ENCODE measurements around the gene AGPAT4. TPM values are rescaled to one million over a fixed set of nuclear protein-coding genes. Genes with fewer than 3 reads are reported as not detected.

Gene AGPAT4
- total and polyA plus RNA-seq, 2 donors (not counting 3 experiments of a cell fraction or from before 2014, with no cell fraction given) = 10.2 to 15.2 TPM

- no peak for FAIRE-seq
These were observed 27.0 kb upstream of the AGPAT4 start for GRCh38 chr6:161300823-161301222.

More at GRCh38 chr6:161300823-161301222, 27.0 kb upstream of the AGPAT4 start:
- Histone ChIP-seq H3K36me3 (ENCODE audit: control insufficient read depth in 2 of 2, extremely low read depth in 1 of 2, insufficient read depth in 2 of 2, low read length in 2 of 2) (no peaks in the 10 kb centered on the region), H3K27me3 (ENCODE audit: control insufficient read depth in 2 of 2, insufficient read depth in 2 of 2, low read length in 2 of 2) (no peaks in the 10 kb centered on the region), H3K4me2 (ENCODE audit: insufficient read depth, low read length) (no peak overlapping the region), H3K9me1 (replicated peaks; ENCODE audit: control insufficient read depth, extremely low read depth, insufficient read depth, low read length) (no peaks in the 10 kb centered on the region), H3K79me2 (ENCODE audit: control insufficient read depth, insufficient read depth, low read length) (no peaks in the 10 kb centered on the region), H4K20me1 (replicated peaks; ENCODE audit: control insufficient read depth, extremely low read depth, insufficient read depth, low read length) (no peaks in the 10 kb centered on the region), H3K4me3 (replicated peaks in 1 of 3; ENCODE audit: insufficient read depth in 1 of 3, low read depth in 1 of 3, low read length in 3 of 3) (no peak overlapping the region), H2AFZ (ENCODE audit: low read depth, low read length) (no peak overlapping the region), H3K9ac (replicated peaks; ENCODE audit: extremely low read depth, insufficient read depth, low read length) (no peak overlapping the region), H3K27ac (ENCODE audit: insufficient read depth, low read depth, low read length) (no peak overlapping the region), H3K9me3 (replicated peaks; ENCODE audit: control insufficient read depth, insufficient read depth, low read length) (no peaks in the 10 kb centered on the region), H3K4me1 (ENCODE audit: control insufficient read depth, extremely low read depth, insufficient read depth, low read length) (no peaks in the 10 kb centered on the region)
- no peak for DNase-seq (ENCODE audit: low read depth, low spot score)
- intact Hi-C loops (cut with micrococcal nuclease) (no loop called here), dilution Hi-C loops (cut with MboI; ENCODE audit: extremely low pct_ligation_motif_present, low sequenced_read_pairs) (no loop called here)
- no TSS peak for BruUV-seq (replicated peaks)
- POLR2A ChIA-PET = no interaction called here
- CTCF ChIA-PET = interaction anchor here (1.0 kb wide), 1 partner anchor 70 kb away, joined by 7 read pairs; no protein-coding TSS in a partner anchor
- TF ChIP-seq GATA2 (IDR thresholded peaks at IDR 0.05; ENCODE audit: insufficient read depth, insufficient read length, low read depth, low read length) = no peak
- no peak for TF ChIP-seq FOS (IDR thresholded peaks at IDR 0.05; ENCODE audit: borderline replicate concordance, insufficient read depth, low read length)
- no peak for TF ChIP-seq POLR2A (IDR thresholded peaks at IDR 0.05; ENCODE audit: low read depth, low read length)
- no peak for TF ChIP-seq POLR2AphosphoS5 (IDR thresholded peaks at IDR 0.05; ENCODE audit: insufficient read depth, low read depth, low read length)
- TF ChIP-seq JUN (IDR thresholded peaks at IDR 0.05; ENCODE audit: borderline replicate concordance, insufficient read depth, insufficient read length, low read depth) = no peak
- TF ChIP-seq MYC (IDR thresholded peaks at IDR 0.05; ENCODE audit: low read depth, low read length) = no peak
- TF ChIP-seq MAX (IDR thresholded peaks at IDR 0.05; ENCODE audit: insufficient read depth, insufficient read length) = no peak
- TF ChIP-seq CTCF (IDR thresholded peaks at IDR 0.05; ENCODE audit: extremely low read depth in 1 of 2, insufficient read depth in 1 of 2, low read depth in 1 of 2, low read length in 2 of 2) = no peak
- TF ChIP-seq EZH2 (IDR thresholded peaks at IDR 0.05; ENCODE audit: borderline replicate concordance, low read depth, low read length, severe bottlenecking) = no peak
